HUES64 (cell line): Measurements from ENCODE around the gene B3GALT6.

Experiments used
- H3K27ac ChIP-seq: 2 replicates; pipeline ENCODE4 v1.7.0; 2013; ENCODE audit warnings: low read depth, low read length, inconsistent platforms
- H3K27me3 ChIP-seq: 2 replicates; pipeline ENCODE4 v1.6.1; 2013; ENCODE audit warnings: mild to moderate bottlenecking, low read length; ENCODE audit not compliant: insufficient read depth
- H3K36me3 ChIP-seq: 2 replicates; pipeline ENCODE4 v1.6.1; 2013; ENCODE audit warnings: mild to moderate bottlenecking, low read length; ENCODE audit not compliant: insufficient read depth
- H3K4me1 ChIP-seq: 2 replicates; pipeline ENCODE4 v1.6.1; 2013; ENCODE audit warnings: mild to moderate bottlenecking, low read length, moderate library complexity; ENCODE audit not compliant: insufficient read depth
- H3K4me3 ChIP-seq: 2 replicates; pipeline ENCODE4 v1.5.1; 2013; ENCODE audit warnings: mild to moderate bottlenecking, low read length, moderate library complexity
- H3K9ac ChIP-seq: 2 replicates; pipeline ENCODE4 v1.6.1; 2013; ENCODE audit warnings: mild to moderate bottlenecking, low read depth, low read length
- H3K9me3 ChIP-seq: 2 replicates; pipeline ENCODE4 v1.6.1; 2013; ENCODE audit warnings: low read depth, low read length; ENCODE audit not compliant: insufficient read depth
- WGBS: fragments of 150-250, 120-280 bp; methylation state at CpG from one replicate; pipeline ENCODE4 v1.1.7; 2013; ENCODE audit warnings: missing lambda C conversion rate; 5-methylcytosine and 5-hydroxymethylcytosine counted together

B3GALT6 gene

DNA sequence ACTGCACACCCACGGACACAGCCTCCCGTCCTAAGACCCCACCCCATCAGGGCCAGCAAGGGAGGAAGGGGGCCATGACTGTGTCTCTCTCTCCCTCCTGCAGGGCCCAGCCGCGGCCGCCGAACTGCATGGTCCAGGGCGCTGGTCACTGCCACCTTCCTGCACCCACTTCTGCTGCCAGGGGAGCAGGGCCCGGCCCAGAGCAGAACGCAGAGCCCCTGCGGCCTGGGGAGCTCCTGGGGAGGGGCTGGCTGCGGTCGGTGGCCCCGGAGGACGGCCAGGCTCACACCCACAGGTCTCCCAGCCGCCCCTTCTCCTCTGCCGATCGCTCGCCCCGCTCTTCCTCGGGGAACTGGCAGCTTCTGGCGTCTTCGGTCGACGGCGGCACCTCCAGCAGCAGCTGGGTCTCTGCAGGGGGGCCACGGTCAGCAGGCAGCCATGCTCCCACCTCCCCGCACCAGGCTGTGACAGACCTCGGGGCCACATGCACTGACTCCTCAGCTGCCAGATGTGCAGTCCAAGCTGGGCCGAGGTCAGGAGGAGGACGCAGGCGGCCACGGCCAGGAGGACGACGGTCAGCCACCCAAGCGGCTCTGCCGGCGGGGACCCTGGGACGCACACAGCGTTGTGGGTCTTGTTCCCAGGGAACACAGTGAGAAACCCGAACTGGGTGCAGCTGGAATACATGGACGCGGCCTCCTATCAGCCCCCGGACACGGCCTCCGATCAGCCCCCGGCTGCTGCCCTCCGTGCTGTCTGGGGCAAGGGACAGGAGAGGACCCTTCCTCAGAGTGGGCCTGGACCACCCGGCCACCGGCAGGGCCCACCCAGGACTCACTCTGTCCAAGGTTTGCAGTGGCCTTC is 28.2 kb upstream of the B3GALT6 start:
- Histone ChIP-seq H3K9me3 (no peaks in the 10 kb centered on the region), H3K4me3 (no peak overlapping the region), H3K27ac (no peak overlapping the region), H3K9ac (no peak overlapping the region), H3K36me3 (no peaks in the 10 kb centered on the region), H3K27me3 (peaks cover 42% of the 10 kb centered on the region), H3K4me1 (no peaks in the 10 kb centered on the region; the same call in 1 of the 2 replicates)
- 84% methylated on average over 49 of the region's 49 CpGs for WGBS

DNA sequence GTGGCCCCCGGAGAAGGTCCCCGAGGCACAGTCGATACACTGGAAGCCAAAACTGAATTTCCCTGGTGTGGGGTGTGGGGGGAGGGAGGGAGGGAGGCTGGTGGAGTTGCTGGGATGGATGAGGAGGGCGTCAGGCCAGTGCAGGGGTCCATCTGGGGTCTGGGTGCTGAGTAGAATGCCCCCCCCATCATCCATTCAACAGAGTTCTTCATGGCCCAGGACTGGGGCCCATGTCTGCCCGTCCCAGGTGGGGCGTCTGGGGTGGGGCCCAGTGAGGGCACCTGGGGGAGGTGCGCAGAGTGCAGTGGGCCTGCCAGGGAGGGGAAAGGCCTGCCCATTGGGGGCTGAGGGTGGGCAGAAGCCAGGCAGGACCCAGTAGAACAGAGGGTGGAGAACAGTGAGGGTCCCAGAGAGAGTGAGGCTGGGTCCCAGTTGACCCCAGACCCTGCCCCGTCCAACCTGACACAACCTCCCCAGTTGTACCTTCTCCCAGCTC is 27.6 kb upstream of the B3GALT6 start:
- H3K36me3 ChIP-seq = no peaks in the 10 kb centered on the region
- no peaks in the 10 kb centered on the region; the same call in 1 of the 2 replicates for H3K4me1 ChIP-seq
- no peak overlapping the region for H3K27ac ChIP-seq
- H3K9me3 ChIP-seq = no peaks in the 10 kb centered on the region
- H3K27me3 ChIP-seq = peaks cover 42% of the 10 kb centered on the region
- 87% methylated on average over 8 of the region's 8 CpGs for WGBS
- no peak overlapping the region for H3K9ac ChIP-seq
- no peak overlapping the region for H3K4me3 ChIP-seq

DNA sequence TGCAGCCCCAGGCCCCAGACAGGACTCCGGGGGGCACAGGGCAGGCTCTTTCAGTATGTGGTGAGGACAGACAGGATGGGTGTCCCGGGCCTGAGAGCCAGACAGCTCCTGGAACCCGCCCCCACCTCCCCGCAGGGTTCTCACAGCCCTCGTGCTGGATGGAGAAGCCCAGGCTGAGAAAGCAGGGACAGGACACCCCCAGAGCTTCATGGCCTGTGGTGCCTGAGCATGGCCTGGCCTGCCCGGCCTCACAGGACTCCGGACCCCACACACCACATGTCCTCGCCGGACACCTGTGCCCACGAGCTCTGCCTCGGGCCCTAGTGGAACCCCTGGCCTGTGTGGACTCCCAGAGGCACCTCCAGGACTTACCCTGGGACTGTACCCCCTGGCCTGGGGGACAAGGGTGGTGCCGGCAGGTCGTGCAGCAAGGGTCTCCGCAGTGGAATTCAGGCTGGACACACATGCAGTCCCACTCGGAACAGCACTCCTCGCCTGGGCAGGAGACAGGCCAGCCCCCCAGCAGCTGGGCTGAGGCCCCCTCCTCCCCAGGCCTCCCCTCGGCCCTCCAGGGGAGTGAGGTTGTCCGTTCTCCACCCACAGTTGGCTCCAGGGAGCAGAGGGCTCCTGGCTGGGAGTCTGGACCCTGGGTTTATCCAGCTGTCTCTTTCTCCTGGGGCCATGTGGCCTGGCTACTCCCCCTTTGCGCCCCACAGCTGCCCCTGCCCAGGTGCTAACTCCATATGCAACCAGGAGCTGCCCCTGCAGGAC is 26.9 kb upstream of the B3GALT6 start:
- Histone ChIP-seq H3K4me3 (no peak overlapping the region), H3K27me3 (peaks cover 42% of the 10 kb centered on the region), H3K9ac (no peak overlapping the region), H3K36me3 (no peaks in the 10 kb centered on the region), H3K9me3 (no peaks in the 10 kb centered on the region), H3K4me1 (no peaks in the 10 kb centered on the region; the same call in 1 of the 2 replicates), H3K27ac (no peak overlapping the region)
- 92% methylated on average over 19 of the region's 19 CpGs for WGBS

DNA sequence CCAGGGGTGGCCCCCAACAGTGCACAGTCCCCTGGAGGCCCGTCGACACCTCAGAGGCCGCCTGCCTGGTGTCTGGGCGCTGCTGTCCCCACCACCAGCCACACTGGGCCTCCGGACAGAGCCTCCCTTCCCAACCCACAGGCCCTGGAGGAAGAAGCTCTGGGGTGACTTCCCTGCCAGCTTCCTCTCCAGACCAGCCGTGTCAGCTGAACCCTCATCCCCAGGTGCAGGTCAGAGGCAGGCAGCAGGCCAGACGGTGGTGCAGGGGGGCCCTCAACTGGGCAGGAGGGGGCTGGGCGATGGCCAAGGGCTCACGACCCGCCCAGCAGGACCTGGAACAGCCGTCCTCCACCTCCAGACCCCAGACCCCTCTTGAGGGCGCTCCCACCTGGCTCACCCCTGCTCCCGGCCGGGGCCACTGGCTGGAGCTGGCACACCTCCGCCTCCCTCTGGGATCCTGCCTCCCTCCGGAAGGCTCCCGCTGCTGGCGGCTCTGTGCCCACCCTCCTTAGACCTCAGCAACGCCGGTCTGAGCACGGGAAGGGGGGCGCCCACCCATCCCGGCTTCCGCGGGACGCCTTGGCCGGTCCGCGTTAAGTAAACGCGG is 26.2 kb upstream of the B3GALT6 start:
- WGBS = 33% methylated on average over 31 of the region's 31 CpGs
- Histone ChIP-seq H3K4me1 (no peaks in the 10 kb centered on the region; the same call in 1 of the 2 replicates), H3K4me3 (peak overlapping the region; percentile 32), H3K36me3 (no peaks in the 10 kb centered on the region), H3K27me3 (peaks cover 38% of the 10 kb centered on the region), H3K9ac (no peak overlapping the region), H3K9me3 (no peaks in the 10 kb centered on the region), H3K27ac (no peak overlapping the region)

DNA sequence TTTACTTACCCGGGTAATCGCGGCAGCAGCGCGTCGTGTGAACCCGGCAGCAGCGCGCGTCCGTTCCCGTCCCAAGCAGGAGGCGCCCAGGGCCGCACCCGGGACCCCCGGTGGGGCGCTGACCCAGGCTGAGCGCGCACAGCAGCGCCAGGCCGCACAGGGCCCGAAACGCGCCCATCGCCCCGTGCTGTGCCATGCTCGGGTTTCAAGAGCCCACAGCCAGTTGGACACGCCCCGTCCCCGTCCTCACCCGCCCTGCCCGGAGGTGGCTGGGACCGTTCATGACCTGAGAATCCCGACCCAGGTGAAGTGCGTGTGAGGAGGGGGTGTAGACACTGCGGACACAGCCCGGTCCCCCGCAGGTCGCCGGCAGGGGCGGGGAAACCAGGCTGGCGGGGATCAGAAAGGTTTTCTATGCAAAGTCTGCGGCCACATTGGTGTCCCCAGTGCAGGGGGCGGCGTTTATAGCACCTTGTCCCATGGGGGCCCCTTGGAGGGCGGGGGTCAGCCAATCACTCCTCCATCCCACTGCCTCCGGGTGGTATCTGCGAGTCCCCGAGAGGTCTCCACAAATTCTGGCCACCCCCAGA is 25.6 kb upstream of the B3GALT6 start, which contains the start of gene TNFRSF18:
TNFRSF18 (minus strand) TSS at position 217 of the 590 bp plus-strand sequence; CDS start at position 196, 21 bp downstream.
- H3K4me3 ChIP-seq = peak within 1 kb of the TSS; percentile 32
- no peak within 1 kb of the TSS for H3K27ac ChIP-seq
- H3K4me1 ChIP-seq = no peaks in the 10 kb centered on the region; the same call in 1 of the 2 replicates
- 11% methylated on average over 49 of the region's 49 CpGs for WGBS
- peaks cover 36% of the 10 kb centered on the region for H3K27me3 ChIP-seq
- H3K36me3 ChIP-seq = no peaks in the 10 kb centered on the region
- H3K9ac ChIP-seq = no peak within 1 kb of the TSS
- no peaks in the 10 kb centered on the region for H3K9me3 ChIP-seq

DNA sequence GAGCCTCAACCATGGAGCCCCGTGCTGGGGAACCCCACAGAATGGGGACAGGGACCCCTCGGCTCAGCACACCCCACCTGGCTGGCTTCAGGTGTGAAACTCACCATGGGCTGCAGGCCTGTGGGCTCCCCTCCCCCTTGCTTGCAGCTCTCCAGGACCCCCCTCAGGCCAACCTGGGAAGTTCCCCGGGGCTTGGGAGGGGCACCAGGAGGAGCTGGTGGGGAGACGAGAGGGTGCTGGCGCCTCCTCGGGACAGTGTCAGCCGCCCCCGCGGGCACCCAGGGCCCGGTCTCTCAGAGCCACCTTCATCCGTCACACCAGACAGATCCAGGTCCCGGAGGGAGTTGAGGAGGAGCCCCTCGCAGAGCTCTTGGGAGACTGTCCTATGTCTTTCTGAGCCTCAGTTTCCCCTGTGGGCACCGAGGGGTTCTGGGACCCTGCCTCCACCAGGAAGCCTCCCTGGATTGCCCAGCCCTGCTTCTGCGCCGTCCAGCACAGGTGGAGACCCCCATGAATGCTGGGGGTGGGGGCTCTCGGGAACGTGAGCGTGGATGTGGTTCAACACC is 25.0 kb upstream of the B3GALT6 start:
- Histone ChIP-seq H3K4me1 (no peaks in the 10 kb centered on the region; the same call in 1 of the 2 replicates), H3K9ac (no peak overlapping the region), H3K27ac (no peak overlapping the region), H3K9me3 (no peaks in the 10 kb centered on the region), H3K4me3 (peak overlapping the region; percentile 32; the same call in 1 of the 2 replicates), H3K27me3 (peaks cover 35% of the 10 kb centered on the region), H3K36me3 (no peaks in the 10 kb centered on the region)
- 76% methylated on average over 19 of the region's 19 CpGs for WGBS

DNA sequence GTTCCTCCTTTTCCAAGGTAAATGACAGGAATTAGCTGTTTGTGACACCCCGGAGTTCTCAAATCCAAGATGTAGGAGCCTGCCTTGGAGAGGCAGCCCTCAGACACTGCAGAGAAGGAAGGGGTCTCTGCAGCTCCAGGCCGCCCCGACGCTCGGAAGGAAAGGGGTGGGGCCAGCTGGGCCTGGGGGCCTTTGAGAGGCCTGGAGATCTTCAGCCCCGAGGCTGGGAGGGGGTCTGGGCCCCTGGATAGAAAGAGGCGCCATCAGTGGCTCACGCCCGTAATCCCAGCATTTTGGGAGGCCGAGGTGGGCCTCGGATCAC is 24.5 kb upstream of the B3GALT6 start:
- 84% methylated on average over 11 of the region's 11 CpGs for WGBS
- no peaks in the 10 kb centered on the region; the same call in 1 of the 2 replicates for H3K4me1 ChIP-seq
- no peak overlapping the region for H3K27ac ChIP-seq
- H3K9ac ChIP-seq = no peak overlapping the region
- no peak overlapping the region for H3K4me3 ChIP-seq
- H3K9me3 ChIP-seq = no peaks in the 10 kb centered on the region
- no peaks in the 10 kb centered on the region for H3K36me3 ChIP-seq
- peaks cover 35% of the 10 kb centered on the region for H3K27me3 ChIP-seq

DNA sequence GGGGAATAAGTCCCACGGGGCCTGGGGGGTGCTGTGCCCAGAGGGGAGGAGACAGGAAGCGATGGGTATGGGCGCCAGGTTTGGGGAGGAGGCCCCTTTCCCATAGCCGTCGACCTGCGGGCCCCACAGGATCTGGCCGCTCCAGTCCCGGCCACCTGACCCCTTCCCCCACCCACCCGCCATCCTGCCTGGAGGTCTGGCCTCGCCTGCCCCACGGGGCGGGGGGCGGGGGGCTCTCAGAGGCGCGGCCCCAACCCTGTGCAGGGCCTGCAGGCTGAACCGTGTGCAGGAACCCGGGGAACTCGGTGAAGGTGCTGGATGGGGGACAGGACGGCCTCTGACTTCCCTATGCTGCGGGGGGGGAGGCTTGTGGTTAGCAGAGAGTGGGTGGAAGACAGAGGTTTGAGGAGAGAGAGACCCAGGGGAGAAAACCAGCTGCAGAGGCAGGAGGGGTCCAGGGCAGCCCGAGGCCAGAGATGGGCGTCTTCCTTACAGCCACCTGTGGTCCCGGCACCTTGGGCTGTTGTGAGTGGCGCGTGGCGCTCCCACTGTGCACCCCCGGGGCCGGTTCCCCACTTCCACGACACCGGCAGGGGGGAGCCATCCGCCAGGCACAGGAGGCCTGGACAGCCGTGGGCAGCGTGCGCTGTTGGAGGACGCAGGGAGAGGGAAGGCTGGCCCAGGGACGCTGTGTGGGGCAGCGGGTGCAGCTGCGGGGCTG is 23.2 kb upstream of the B3GALT6 start:
- Histone ChIP-seq H3K27me3 (peaks cover 28% of the 10 kb centered on the region), H3K9me3 (no peaks in the 10 kb centered on the region), H3K36me3 (no peaks in the 10 kb centered on the region), H3K4me1 (no peaks in the 10 kb centered on the region; the same call in 1 of the 2 replicates), H3K27ac (no peak overlapping the region), H3K9ac (no peak overlapping the region), H3K4me3 (no peak overlapping the region)
- WGBS = 89% methylated on average over 37 of the region's 38 CpGs

DNA sequence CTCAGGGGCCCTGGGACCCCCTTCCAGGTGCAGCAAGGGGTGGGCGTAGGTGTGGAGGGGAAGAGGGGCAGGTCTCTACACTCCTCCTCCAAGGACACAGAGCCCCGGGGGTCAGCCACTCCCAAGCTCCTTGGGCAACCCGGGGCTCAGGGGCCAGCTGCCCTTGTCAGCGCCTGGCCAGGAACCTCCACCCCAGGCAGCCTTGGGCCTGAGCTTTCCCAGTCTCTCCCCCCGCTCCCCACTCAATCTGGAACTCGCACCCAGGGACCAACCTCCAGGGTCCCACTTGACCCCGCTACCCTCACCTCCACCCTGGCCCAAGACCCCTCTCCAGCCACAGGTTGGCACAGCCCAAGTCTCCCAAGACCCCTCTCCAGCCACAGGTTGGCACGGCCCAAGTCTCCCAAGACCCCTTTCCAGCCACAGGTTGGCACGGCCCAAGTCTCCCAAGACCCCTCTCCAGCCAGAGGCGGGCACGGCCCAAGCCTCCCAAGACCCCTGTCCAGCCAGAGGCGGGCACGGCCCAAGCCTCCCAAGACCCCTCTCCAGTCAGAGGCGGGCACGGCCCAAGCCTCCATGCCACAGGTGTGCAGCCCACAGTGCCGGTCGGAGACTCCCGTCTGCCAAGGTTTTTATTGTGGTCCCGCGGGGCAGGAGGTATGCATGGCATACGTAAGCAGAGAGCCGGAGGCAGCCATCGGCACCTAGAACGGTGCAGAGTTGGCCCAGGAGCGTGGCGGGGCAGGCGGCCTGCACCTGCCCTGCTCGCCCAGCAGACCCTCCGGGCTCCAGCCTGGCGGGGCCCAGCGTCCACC is 21.1 kb upstream of the B3GALT6 start:
- Histone ChIP-seq H3K9ac (no peak overlapping the region), H3K36me3 (no peaks in the 10 kb centered on the region), H3K4me3 (no peak overlapping the region), H3K9me3 (no peaks in the 10 kb centered on the region), H3K27ac (no peak overlapping the region), H3K4me1 (no peaks in the 10 kb centered on the region; the same call in 1 of the 2 replicates), H3K27me3 (peaks cover 17% of the 10 kb centered on the region)
- 93% methylated on average over 30 of the region's 31 CpGs for WGBS
